Neutrophil (primary cell): Measurements from ENCODE around the gene KIAA0232.
A peak's percentile ranks its signal among the peaks of the same experiment; 100 is the strongest.

Experiments
- H3K27ac ChIP-seq: fragments of 200-600 bp; sonication (generic); 2 replicates; pipeline ENCODE4 v1.5.1; 2016; ENCODE audit warnings: mild to moderate bottlenecking, moderate library complexity
- H3K27me3 ChIP-seq: fragments of 200-600 bp; sonication (generic); 2 replicates; pipeline ENCODE4 v1.6.0; 2016; ENCODE audit warnings: mild to moderate bottlenecking
- H3K36me3 ChIP-seq: fragments of 200-600 bp; sonication (generic); 2 replicates; pipeline ENCODE4 v1.5.1; 2017
- H3K4me1 ChIP-seq, 2 experiments: fragments of 200-600 bp in 1 of 2; sonication (generic) in 1 of 2; 1 replicate in 1 of 2; 2 replicates in 1 of 2; pipeline versions ENCODE4 v1.5.1 to v1.6.1; 2013 to 2016; ENCODE audit warnings: low read depth in 1 of 2, low read length in 1 of 2, mild to moderate bottlenecking in 1 of 2, moderate library complexity in 1 of 2; ENCODE audit not compliant: control insufficient read depth in 1 of 2, insufficient read depth in 1 of 2
- H3K4me3 ChIP-seq, 2 experiments: fragments of 200-600 bp in 1 of 2; sonication (generic) in 1 of 2; 1 replicate in 1 of 2; 2 replicates in 1 of 2; pipeline ENCODE4 v1.5.1; 2013 to 2016; ENCODE audit warnings: low read depth in 1 of 2, low read length in 1 of 2, mild to moderate bottlenecking in 1 of 2, moderate library complexity in 1 of 2
- H3K9me3 ChIP-seq: fragments of 200-600 bp; sonication (generic); 2 replicates; pipeline ENCODE4 v1.5.1; 2016
- TF ChIP-seq, protein P1 (sequence below): fragments of 200-600 bp; sonication (generic); IDR thresholded peaks from 2 replicates; pipeline ENCODE4 v1.5.1; 2016; ENCODE audit warnings: antibody characterized with exemption

The KIAA0232 gene

DNA sequence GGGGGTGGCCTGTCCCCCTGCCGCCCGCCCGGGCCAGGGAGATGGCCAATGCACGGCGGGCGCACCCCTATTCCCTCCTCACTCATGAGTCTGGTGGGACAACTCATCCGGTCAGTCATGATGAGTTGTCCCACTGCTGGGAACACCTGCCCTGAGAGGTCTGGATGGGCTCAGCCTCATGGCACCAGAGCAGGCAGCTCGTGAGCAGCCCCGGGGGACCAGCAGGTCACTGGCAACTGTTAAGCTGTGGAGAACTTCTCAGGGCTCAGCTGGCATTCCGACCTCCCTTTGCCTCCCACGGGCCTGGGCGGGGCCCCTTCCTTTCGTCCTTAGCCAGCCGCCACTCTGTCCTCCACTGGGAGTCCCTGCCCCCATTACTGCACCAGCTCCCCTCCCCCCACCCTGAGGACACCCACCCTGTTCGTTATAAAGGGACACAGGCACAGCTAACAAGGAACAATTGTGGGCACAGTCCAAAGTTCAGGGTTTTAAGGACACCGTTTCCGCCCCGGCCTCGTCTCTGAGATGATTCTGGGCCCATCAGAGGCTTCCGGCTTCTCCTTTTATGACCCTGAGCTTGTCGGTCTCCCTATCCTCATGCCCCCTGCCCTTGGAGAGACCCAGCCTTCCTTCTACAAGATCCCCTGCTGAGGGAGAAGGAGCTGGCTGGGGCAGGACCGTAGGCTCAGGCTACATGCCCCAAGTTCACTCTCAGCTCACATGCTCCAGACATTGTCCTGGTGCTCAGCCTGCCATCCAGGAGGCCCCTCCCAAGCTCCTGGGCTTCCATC, 14.6 kb upstream of the KIAA0232 start:
- Histone ChIP-seq H3K9me3 (no peaks in the 10 kb centered on the region), H3K4me1 (peaks cover 0 to 6% of the 10 kb centered on the region in 2 experiments), H3K27ac (peak overlapping the region; percentile 6), H3K4me3 (no peak overlapping the region), H3K36me3 (no peaks in the 10 kb centered on the region), H3K27me3 (peaks cover 4% of the 10 kb centered on the region)
- TF ChIP-seq, protein P1, sequence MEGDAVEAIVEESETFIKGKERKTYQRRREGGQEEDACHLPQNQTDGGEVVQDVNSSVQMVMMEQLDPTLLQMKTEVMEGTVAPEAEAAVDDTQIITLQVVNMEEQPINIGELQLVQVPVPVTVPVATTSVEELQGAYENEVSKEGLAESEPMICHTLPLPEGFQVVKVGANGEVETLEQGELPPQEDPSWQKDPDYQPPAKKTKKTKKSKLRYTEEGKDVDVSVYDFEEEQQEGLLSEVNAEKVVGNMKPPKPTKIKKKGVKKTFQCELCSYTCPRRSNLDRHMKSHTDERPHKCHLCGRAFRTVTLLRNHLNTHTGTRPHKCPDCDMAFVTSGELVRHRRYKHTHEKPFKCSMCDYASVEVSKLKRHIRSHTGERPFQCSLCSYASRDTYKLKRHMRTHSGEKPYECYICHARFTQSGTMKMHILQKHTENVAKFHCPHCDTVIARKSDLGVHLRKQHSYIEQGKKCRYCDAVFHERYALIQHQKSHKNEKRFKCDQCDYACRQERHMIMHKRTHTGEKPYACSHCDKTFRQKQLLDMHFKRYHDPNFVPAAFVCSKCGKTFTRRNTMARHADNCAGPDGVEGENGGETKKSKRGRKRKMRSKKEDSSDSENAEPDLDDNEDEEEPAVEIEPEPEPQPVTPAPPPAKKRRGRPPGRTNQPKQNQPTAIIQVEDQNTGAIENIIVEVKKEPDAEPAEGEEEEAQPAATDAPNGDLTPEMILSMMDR, result no peak

DNA sequence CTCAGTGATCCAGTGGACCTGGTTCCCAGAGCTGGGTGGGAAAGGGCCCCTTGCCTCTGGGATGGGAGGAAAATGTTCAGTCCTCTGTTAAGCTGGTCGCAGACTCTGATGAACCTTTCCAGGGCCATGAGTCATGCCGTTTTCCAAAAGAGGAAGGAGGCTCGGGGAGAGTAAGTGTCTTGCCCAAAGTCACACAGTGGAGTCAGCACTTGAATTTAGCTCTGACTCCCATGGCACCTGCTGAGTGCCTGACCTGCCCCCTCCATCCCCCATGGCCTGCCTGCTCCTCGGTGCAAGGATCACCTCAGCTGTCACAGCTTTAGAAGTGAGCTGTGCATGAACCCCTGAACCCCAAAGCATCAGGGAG, 14.0 kb upstream of the KIAA0232 start:
- peaks cover 0 to 6% of the 10 kb centered on the region in 2 experiments for H3K4me1 ChIP-seq
- H3K36me3 ChIP-seq, result no peaks in the 10 kb centered on the region
- TF ChIP-seq, protein P1, result no peak
- H3K27ac ChIP-seq, result peak overlapping the region; percentile 6
- no peaks in the 10 kb centered on the region for H3K9me3 ChIP-seq
- peaks cover 4% of the 10 kb centered on the region for H3K27me3 ChIP-seq
- no peak overlapping the region for H3K4me3 ChIP-seq

DNA sequence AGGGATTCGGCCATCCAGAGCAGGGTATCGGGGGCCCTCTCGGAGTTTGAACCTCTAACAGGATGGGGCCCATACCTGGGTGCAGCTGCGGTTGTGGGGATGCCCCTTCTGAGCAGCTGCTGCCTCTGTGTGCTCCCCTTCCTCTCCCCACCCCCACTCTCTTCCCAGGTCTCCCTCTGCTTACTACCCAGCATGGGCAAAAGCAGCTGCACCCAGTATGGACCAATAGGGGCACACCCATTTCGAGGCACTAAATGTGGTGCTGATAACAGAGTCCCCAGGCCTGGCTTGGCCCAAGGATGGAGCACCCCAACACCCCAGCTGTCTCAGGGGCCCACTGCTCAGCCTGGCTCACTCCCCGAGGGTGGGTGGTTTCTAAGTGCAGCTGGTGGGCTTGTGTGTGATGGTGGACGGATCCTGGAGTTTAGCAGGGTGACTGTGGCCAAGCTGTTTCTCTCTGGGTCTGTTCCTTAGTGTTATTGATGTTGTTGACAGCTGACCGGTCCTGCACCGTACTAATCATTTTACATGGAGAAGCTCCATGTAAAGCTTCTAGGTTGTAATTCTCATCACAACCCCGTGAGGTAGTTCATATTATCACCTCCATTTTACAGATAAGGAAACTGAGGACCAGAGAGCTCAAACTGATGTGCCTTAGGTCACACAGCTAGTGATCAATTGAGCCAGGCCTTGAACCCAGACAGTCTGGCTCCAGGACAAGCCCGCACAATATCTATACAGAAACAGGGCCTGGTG, 13.1 kb upstream of the KIAA0232 start:
- Histone ChIP-seq H3K36me3 (no peaks in the 10 kb centered on the region), H3K4me1 (peaks cover 0 to 6% of the 10 kb centered on the region in 2 experiments), H3K27ac (no peak overlapping the region), H3K9me3 (no peaks in the 10 kb centered on the region), H3K27me3 (peaks cover 4% of the 10 kb centered on the region), H3K4me3 (no peak overlapping the region)
- TF ChIP-seq, protein P1, result no peak

DNA sequence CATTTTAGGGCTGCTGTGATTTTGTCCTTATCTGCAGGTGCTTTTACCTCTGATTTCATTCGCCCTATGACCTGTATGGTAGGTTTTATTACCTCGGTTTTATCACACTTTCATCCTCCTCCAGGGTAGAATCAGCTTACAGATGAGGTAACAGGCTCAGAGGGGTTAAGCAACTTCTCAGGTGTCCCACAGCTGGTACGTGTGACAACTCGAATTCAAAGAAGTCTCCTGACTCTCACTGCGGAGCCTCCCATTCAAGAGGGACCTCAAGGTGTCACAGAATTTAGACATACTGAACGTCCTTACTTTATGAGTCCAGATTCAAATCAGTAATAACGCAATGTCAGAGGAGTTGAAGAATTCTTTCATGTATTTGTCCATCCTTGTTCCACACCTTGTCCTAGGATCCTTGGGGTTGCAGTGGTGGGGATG, 12.5 kb upstream of the KIAA0232 start:
- TF ChIP-seq, protein P1, result no peak
- Histone ChIP-seq H3K27me3 (peaks cover 4% of the 10 kb centered on the region), H3K36me3 (no peaks in the 10 kb centered on the region), H3K9me3 (no peaks in the 10 kb centered on the region), H3K27ac (no peak overlapping the region), H3K4me1 (peaks cover 0 to 6% of the 10 kb centered on the region in 2 experiments), H3K4me3 (no peak overlapping the region)

DNA sequence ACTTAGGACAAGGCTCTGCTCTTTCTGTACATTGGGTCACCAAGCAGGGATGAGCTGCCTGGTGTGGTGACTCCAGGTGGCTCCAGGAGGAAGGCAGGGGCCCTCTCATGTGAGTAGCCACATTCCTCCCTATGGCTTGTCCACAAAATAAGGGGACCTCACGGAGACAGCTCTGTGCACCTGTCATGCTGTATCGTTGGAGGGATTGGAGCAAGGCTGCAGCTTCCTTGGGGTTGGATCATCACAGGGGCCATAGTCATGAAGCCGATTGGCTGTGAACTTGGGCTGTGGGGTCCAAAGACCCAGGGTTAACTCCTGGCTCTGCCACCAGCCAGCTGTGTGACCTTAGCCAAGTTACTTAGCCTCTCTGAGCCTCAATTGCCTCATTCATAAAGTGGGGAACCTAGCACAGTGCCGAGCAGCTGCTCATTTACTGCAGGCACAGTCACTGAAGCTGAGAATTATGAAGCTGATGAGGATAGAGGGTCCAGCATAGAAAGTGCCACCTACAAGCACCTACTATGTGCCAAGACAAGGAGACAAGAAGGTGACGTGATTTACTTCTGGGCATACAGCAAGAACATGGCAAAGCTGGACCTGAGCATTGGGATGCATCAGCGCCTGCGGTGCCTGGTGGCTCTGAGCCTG, 11.8 kb upstream of the KIAA0232 start:
- peaks cover 4% of the 10 kb centered on the region for H3K27me3 ChIP-seq
- TF ChIP-seq, protein P1, result no peak
- H3K27ac ChIP-seq, result no peak overlapping the region
- H3K4me1 ChIP-seq, result peaks cover 0 to 6% of the 10 kb centered on the region in 2 experiments
- no peak overlapping the region for H3K4me3 ChIP-seq
- H3K36me3 ChIP-seq, result no peaks in the 10 kb centered on the region
- H3K9me3 ChIP-seq, result no peaks in the 10 kb centered on the region
